GM11168 (cell line): ENCODE measurements around the gene SLC39A2.
"Not testable (repeated sequence)": the region's sequence is repeated elsewhere in the genome, so short reads cannot be mapped to it uniquely, and the experiment has no call there.

Source experiments
- in situ Hi-C: fragments of 300-500 bp; cut with MboI; formaldehyde crosslinking; loops from one replicate; pipeline ENCODE4 v1.12.0; 2022; ENCODE audit warnings: low sequenced_read_pairs; ENCODE audit not compliant: unreplicated experiment

The SLC39A2 gene

GRCh38 chr14:21040941-21041340, 41.8 kb downstream of the SLC39A2 start:
- in situ Hi-C loops = not testable (repeated sequence)

GRCh38 chr14:21041676-21042433, 42.8 kb downstream of the SLC39A2 start, which contains the start of gene RNASE7:
Gene RNASE7 (plus strand): TSS chr14:21042362. CDS start chr14:21042993, 631 bp downstream.
- in situ Hi-C loops = no loop called here

- in situ Hi-C loops = no loop called here
Observed at GRCh38 chr14:21042918-21043317, 43.8 kb downstream of the SLC39A2 start.

- in situ Hi-C loops = no loop called here
Observed at GRCh38 chr14:21043387-21043973, 44.4 kb downstream of the SLC39A2 start.

- in situ Hi-C loops = no loop called here
Observed at GRCh38 chr14:21043974-21044618, 45.0 kb downstream of the SLC39A2 start.

GRCh38 chr14:21047378-21047781, 48.3 kb downstream of the SLC39A2 start:
- in situ Hi-C loops = no loop called here

- in situ Hi-C loops = no loop called here
Observed at GRCh38 chr14:21048638-21049037, 49.5 kb downstream of the SLC39A2 start.

GRCh38 chr14:21049271-21049673, 50.2 kb downstream of the SLC39A2 start:
- in situ Hi-C loops = no loop called here

GRCh38 chr14:21050597-21050996, 51.5 kb downstream of the SLC39A2 start:
- in situ Hi-C loops = no loop called here
